Measurements from ENCODE around the gene BPIFA3. TPM values are rescaled to one million over a fixed set of nuclear protein-coding genes. Genes with fewer than 3 reads are reported as not detected.

Gene BPIFA3
- total and polyA plus RNA-seq, 2 experiments from 2014 or later, result not detected

GRCh38 chr20:33236351-33236750 is 19.2 kb downstream of the BPIFA3 start (continued):
- TF ChIP-seq ZNF462 (CRISPR knock-in tag; IDR thresholded peaks at IDR 0.05) (no peak), EZH2 (IDR thresholded peaks at IDR 0.05; ENCODE audit: low read depth, unreplicated experiment) (no peak), JUNB (IDR thresholded peaks at IDR 0.05; ENCODE audit: unreplicated experiment) (no peak), ZNF331 (CRISPR knock-in tag; IDR thresholded peaks at IDR 0.05; ENCODE audit: low read depth) (no peak), EZH2phosphoT487 (IDR thresholded peaks at IDR 0.05; ENCODE audit: unreplicated experiment) (no peak)

DNA sequence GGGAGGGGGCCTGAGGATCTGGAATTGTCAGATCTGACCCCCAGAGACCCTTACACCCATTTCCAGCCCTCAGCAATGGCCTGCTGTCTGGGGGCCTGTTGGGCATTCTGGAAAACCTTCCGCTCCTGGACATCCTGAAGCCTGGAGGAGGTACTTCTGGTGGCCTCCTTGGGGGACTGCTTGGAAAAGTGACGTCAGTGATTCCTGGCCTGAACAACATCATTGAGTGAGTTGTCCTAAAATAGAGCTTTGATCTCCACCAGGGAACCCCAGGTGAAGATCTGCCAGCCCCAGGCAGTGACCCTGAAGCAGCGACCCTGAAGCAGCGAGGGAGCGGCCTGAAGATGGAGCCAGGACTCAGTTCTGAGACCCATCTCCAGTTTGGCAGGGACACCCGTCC is 20.8 kb downstream of the BPIFA3 start:
- H3K4me2 ChIP-seq, result no peak overlapping the region
- H2AFZ ChIP-seq, result no peak overlapping the region
- no peaks in the 10 kb centered on the region for H3K9me3 Mint-ChIP-seq
- no peaks in the 10 kb centered on the region for H4K20me1 ChIP-seq (replicated peaks; ENCODE audit: insufficient read depth)
- H3K36me3 Mint-ChIP-seq (ENCODE audit: low read depth), result no peaks in the 10 kb centered on the region; the same call in 2 of the 3 replicates
- H3K4me1 Mint-ChIP-seq, result no peaks in the 10 kb centered on the region
- H3K4me3 Mint-ChIP-seq, result no peak overlapping the region
- H3K27ac Mint-ChIP-seq, result no peak overlapping the region
- H3K79me2 ChIP-seq (replicated peaks; ENCODE audit: insufficient read depth), result no peaks in the 10 kb centered on the region
- no peak for ATAC-seq
- H3K27ac ChIP-seq (ENCODE audit: low read depth), result no peak overlapping the region
- no peaks in the 10 kb centered on the region for H3K27me3 ChIP-seq (ENCODE audit: insufficient read depth)
- DNase-seq (ENCODE audit: low spot score), result no peak
- no peaks in the 10 kb centered on the region for H3F3A ChIP-seq (replicated peaks; ENCODE audit: low read depth)
- H3K9me2 ChIP-seq (ENCODE audit: insufficient read depth), result no peaks in the 10 kb centered on the region; the same call in 1 of the 2 replicates
- peaks cover 2% of the 10 kb centered on the region for H3K27me3 Mint-ChIP-seq (ENCODE audit: insufficient read depth, low read depth, poor library complexity)
- H3K4me3 ChIP-seq, result no peak overlapping the region
- no peaks in the 10 kb centered on the region for H3K36me3 ChIP-seq (ENCODE audit: insufficient read depth)
- no peaks in the 10 kb centered on the region for H3K4me1 ChIP-seq (ENCODE audit: insufficient read depth)
- TF ChIP-seq STAT1 (IDR thresholded peaks at IDR 0.05; ENCODE audit: unreplicated experiment), result no peak
- no peak for TF ChIP-seq CREB1 (CRISPR knock-in tag; IDR thresholded peaks at IDR 0.05; ENCODE audit: low read depth)
- no peak for TF ChIP-seq EZH2phosphoT487 (IDR thresholded peaks at IDR 0.05; ENCODE audit: unreplicated experiment)
- TF ChIP-seq JUNB (IDR thresholded peaks at IDR 0.05; ENCODE audit: unreplicated experiment), result no peak
- TF ChIP-seq ZNF114 (CRISPR knock-in tag; IDR thresholded peaks at IDR 0.05), result no peak
- TF ChIP-seq EZH2 (IDR thresholded peaks at IDR 0.05; ENCODE audit: low read depth, unreplicated experiment), result no peak
- TF ChIP-seq, protein P1, sequence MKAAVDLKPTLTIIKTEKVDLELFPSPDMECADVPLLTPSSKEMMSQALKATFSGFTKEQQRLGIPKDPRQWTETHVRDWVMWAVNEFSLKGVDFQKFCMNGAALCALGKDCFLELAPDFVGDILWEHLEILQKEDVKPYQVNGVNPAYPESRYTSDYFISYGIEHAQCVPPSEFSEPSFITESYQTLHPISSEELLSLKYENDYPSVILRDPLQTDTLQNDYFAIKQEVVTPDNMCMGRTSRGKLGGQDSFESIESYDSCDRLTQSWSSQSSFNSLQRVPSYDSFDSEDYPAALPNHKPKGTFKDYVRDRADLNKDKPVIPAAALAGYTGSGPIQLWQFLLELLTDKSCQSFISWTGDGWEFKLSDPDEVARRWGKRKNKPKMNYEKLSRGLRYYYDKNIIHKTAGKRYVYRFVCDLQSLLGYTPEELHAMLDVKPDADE (IDR thresholded peaks at IDR 0.05), result no peak
- no peak for TF ChIP-seq ZNF462 (CRISPR knock-in tag; IDR thresholded peaks at IDR 0.05)
